Endothelial cell of umbilical vein (primary cell): ENCODE measurements around the gene DLGAP1.

ENCODE experiments used
- EZH2 ChIP-seq: IDR thresholded peaks from 2 replicates; pipeline ENCODE4 v1.6.1; 2012; ENCODE audit warnings: borderline replicate concordance, low read depth, mild to moderate bottlenecking, moderate library complexity, low read length, inconsistent platforms; ENCODE audit not compliant: severe bottlenecking
- FOS ChIP-seq: IDR thresholded peaks from 2 replicates; pipeline ENCODE4 v1.6.1; 2011; ENCODE audit warnings: mild to moderate bottlenecking, low read length, moderate library complexity, borderline replicate concordance; ENCODE audit not compliant: insufficient read depth
- GATA2 ChIP-seq: IDR thresholded peaks from 2 replicates; pipeline ENCODE4 v1.7.0; 2011; ENCODE audit warnings: low read depth, mild to moderate bottlenecking, moderate library complexity, mixed read lengths, low read length; ENCODE audit not compliant: insufficient read length, insufficient read depth
- JUN ChIP-seq: IDR thresholded peaks from 2 replicates; pipeline ENCODE4 v1.6.1; 2011; ENCODE audit warnings: borderline replicate concordance, low read depth; ENCODE audit not compliant: insufficient read length, insufficient read depth
- MYC ChIP-seq: IDR thresholded peaks from one replicate; pipeline ENCODE4 v1.6.1; 2011; ENCODE audit warnings: mild to moderate bottlenecking, low read depth, low read length
- POLR2A ChIP-seq: IDR thresholded peaks from 2 replicates; pipeline ENCODE4 v1.6.1; 2012; ENCODE audit warnings: low read depth, mild to moderate bottlenecking, control low read depth, low read length
- POLR2AphosphoS5 ChIP-seq: IDR thresholded peaks from 2 replicates; pipeline ENCODE4 v1.6.1; 2012; ENCODE audit warnings: low read depth, mild to moderate bottlenecking, control low read depth, low read length, moderate library complexity; ENCODE audit not compliant: insufficient read depth
- TF ChIP-seq, protein P1 (sequence below), 2 donors: IDR thresholded peaks; 1 replicate in 1 of 2; 2 replicates in 1 of 2; pipeline ENCODE4 v1.5.1; 2011; ENCODE audit warnings: low read length in 2 of 2, mild to moderate bottlenecking in 2 of 2, moderate library complexity in 2 of 2, control low read depth in 1 of 2, inconsistent platforms in 1 of 2, low read depth in 1 of 2; ENCODE audit not compliant: insufficient read depth in 1 of 2; ENCODE audit errors: extremely low read depth in 1 of 2
- TF ChIP-seq, protein P2 (sequence below): IDR thresholded peaks from 2 replicates; pipeline ENCODE4 v1.6.1; 2011; ENCODE audit not compliant: insufficient read depth, insufficient read length

DNA sequence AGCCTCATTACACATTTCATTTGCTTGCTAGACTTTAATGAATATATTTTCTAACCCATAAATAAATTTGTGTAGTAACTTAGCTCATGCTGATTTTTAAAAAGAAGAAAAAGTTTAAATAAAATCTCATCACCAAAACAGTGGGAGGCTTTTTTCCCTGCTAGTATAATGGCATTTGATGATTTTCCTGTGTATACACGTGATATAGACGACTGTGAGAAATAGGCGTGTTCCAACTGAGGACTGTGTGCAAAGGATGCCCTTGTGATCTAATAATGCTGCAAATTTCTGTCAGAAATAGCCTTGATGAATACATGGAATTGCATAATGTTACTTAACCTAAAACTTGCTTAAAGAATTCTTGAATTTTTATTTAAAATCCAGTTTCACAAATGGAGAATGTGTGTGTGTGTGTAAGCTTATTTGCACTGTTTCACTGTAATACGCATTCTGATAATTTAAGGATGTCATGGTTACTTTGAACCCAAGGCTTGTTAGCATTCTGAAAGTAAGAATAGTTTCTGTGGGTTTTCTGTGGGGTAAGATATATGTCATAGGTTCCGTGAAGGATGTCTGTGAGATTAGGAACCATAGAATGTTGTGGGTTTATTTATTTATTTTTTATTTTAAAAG lies 178.0 kb downstream of the DLGAP1 start:
- TF ChIP-seq, protein P1, sequence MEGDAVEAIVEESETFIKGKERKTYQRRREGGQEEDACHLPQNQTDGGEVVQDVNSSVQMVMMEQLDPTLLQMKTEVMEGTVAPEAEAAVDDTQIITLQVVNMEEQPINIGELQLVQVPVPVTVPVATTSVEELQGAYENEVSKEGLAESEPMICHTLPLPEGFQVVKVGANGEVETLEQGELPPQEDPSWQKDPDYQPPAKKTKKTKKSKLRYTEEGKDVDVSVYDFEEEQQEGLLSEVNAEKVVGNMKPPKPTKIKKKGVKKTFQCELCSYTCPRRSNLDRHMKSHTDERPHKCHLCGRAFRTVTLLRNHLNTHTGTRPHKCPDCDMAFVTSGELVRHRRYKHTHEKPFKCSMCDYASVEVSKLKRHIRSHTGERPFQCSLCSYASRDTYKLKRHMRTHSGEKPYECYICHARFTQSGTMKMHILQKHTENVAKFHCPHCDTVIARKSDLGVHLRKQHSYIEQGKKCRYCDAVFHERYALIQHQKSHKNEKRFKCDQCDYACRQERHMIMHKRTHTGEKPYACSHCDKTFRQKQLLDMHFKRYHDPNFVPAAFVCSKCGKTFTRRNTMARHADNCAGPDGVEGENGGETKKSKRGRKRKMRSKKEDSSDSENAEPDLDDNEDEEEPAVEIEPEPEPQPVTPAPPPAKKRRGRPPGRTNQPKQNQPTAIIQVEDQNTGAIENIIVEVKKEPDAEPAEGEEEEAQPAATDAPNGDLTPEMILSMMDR (IDR thresholded peaks at IDR 0.05; ENCODE audit: extremely low read depth in 1 of 2, insufficient read depth in 1 of 2, low read depth in 1 of 2, low read length in 2 of 2): no peak
- no peak for TF ChIP-seq POLR2A
- no peak for TF ChIP-seq EZH2
- TF ChIP-seq, protein P2, sequence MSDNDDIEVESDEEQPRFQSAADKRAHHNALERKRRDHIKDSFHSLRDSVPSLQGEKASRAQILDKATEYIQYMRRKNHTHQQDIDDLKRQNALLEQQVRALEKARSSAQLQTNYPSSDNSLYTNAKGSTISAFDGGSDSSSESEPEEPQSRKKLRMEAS: no peak
- no peak for TF ChIP-seq POLR2AphosphoS5
- no peak for TF ChIP-seq MYC
- no peak for TF ChIP-seq JUN
- no peak for TF ChIP-seq GATA2
- no peak for TF ChIP-seq FOS
